NCI-H2171 treated with DMSO at 0.1 percent for 48 hours (cell line): Measurements from ENCODE around the gene PEA15.

Experiments
- DNase-seq: peaks from one replicate; lab custom pipeline; 2025; lab: John Stamatoyannopoulos, UW

Gene PEA15

GRCh38 chr1:160179336-160179735, 25.8 kb upstream of the PEA15 start:
- DNase-seq: no peak

GRCh38 chr1:160186246-160186645, 18.9 kb upstream of the PEA15 start:
- no peak for DNase-seq

GRCh38 chr1:160186729-160187128, 18.5 kb upstream of the PEA15 start:
- DNase-seq: no peak

- DNase-seq: no peak
These were observed 17.8 kb upstream of the PEA15 start for GRCh38 chr1:160187407-160187806.

GRCh38 chr1:160188341-160188740, 16.8 kb upstream of the PEA15 start:
- DNase-seq: no peak

- no peak for DNase-seq
These were observed 15.2 kb upstream of the PEA15 start, which contains the start of gene CASQ1 for GRCh38 chr1:160189649-160190625. Gene CASQ1, plus strand, starts transcription at chr1:160190575. Its CDS starts 177 bp downstream, at chr1:160190752.

- no peak for DNase-seq
These were observed 13.4 kb upstream of the PEA15 start for GRCh38 chr1:160191756-160192155.

GRCh38 chr1:160192234-160192633, 12.9 kb upstream of the PEA15 start:
- no peak for DNase-seq

GRCh38 chr1:160193091-160193819, 11.9 kb upstream of the PEA15 start:
- DNase-seq: peak; percentile 58

- no peak for DNase-seq
These were observed 11.1 kb upstream of the PEA15 start for GRCh38 chr1:160193832-160194736.

GRCh38 chr1:160194737-160195059, 10.5 kb upstream of the PEA15 start:
- DNase-seq: no peak

- DNase-seq: no peak
These were observed 9.0 kb upstream of the PEA15 start for GRCh38 chr1:160196143-160196542.

GRCh38 chr1:160197231-160197630, 8.0 kb upstream of the PEA15 start:
- no peak for DNase-seq

GRCh38 chr1:160200786-160201185, 4.4 kb upstream of the PEA15 start:
- DNase-seq: no peak

GRCh38 chr1:160204526-160205241, 500 bp upstream of the PEA15 start:
- no peak for DNase-seq

GRCh38 chr1:160206036-160206389, 829 bp downstream of the PEA15 start:
- DNase-seq: no peak

GRCh38 chr1:160206421-160207117, 1.4 kb downstream of the PEA15 start:
- no peak for DNase-seq

- DNase-seq: no peak
These were observed 2.0 kb downstream of the PEA15 start for GRCh38 chr1:160207118-160207650.

- no peak for DNase-seq
These were observed 2.8 kb downstream of the PEA15 start for GRCh38 chr1:160207771-160208556.
